ENCODE results near the gene ZNF837.
A peak's percentile ranks its signal among the peaks of the same experiment; 100 is the strongest.

The ZNF837 gene

GRCh38 chr19:58372311-58373133 is 8.3 kb downstream of the ZNF837 start:
- DNase-seq (ENCODE audit: low read depth in 2 of 2) = no peak

- no peak for DNase-seq (ENCODE audit: low read depth in 2 of 2)
Observed at GRCh38 chr19:58368561-58369360, 12.1 kb downstream of the ZNF837 start.

GRCh38 chr19:58367698-58368454 is 13.0 kb downstream of the ZNF837 start:
- DNase-seq (ENCODE audit: low read depth in 2 of 2) = no peak

GRCh38 chr19:58366585-58367430 is 14.0 kb downstream of the ZNF837 start:
- DNase-seq (ENCODE audit: low read depth in 2 of 2) = no peak

GRCh38 chr19:58364146-58364545 is 16.7 kb downstream of the ZNF837 start:
- no peak for DNase-seq (ENCODE audit: low read depth in 2 of 2)

- peak; percentile 90 to 96 for DNase-seq (ENCODE audit: low read depth in 2 of 2)
Observed at GRCh38 chr19:58362272-58362994, 18.4 kb downstream of the ZNF837 start, which contains the start of gene ZNF497. Gene ZNF497 (minus strand): TSS chr19:58362751. CDS start chr19:58357635, 5,116 bp downstream.

GRCh38 chr19:58361900-58362271 is 18.9 kb downstream of the ZNF837 start:
- no peak for DNase-seq (ENCODE audit: low read depth in 2 of 2)

- no peak for DNase-seq (ENCODE audit: low read depth in 2 of 2)
Observed at GRCh38 chr19:58357481-58358145, 23.2 kb downstream of the ZNF837 start.

- DNase-seq (ENCODE audit: low read depth in 2 of 2) = no peak
Observed at GRCh38 chr19:58356766-58357480, 23.9 kb downstream of the ZNF837 start.

GRCh38 chr19:58355908-58356765 is 24.7 kb downstream of the ZNF837 start:
- DNase-seq (ENCODE audit: low read depth in 2 of 2) = no peak

- no peak for DNase-seq (ENCODE audit: low read depth in 2 of 2)
Observed at GRCh38 chr19:58355215-58355796, 25.5 kb downstream of the ZNF837 start.

- DNase-seq (ENCODE audit: low read depth in 2 of 2) = no peak
Observed at GRCh38 chr19:58354478-58355030, 26.3 kb downstream of the ZNF837 start.

GRCh38 chr19:58353717-58354477 is 26.9 kb downstream of the ZNF837 start:
- DNase-seq (ENCODE audit: low read depth in 2 of 2) = no peak

- DNase-seq (ENCODE audit: low read depth in 2 of 2) = no peak
Observed at GRCh38 chr19:58352760-58353671, 27.8 kb downstream of the ZNF837 start, which contains the start of gene A1BG. Gene A1BG (minus strand): TSS chr19:58353492. CDS start chr19:58353437, 55 bp downstream.

- DNase-seq (ENCODE audit: low read depth in 2 of 2) = no peak
Observed at GRCh38 chr19:58351990-58352755, 28.7 kb downstream of the ZNF837 start.

Measured in stimulated activated CD8-positive, alpha-beta memory T cell treated with anti-CD3 and anti-CD28 coated beads, Interleukin-7, amount 100 ng/mL, for 1 hour (primary cell).